ENCODE data around the gene GPRC6A.

GPRC6A gene

GRCh38 chr6:116745176-116745575 lies 83.7 kb downstream of the GPRC6A start:
- Histone ChIP-seq H2BK15ac (ENCODE audit: low read depth, poor library complexity, severe bottlenecking) (no peak overlapping the region), H2BK5ac (ENCODE audit: low read depth, low read length, poor library complexity, severe bottlenecking) (no peak overlapping the region), H3K4me1 (ENCODE audit: control insufficient read depth, insufficient read depth, low read depth, low read length) (no peaks in the 10 kb centered on the region), H3K18ac (ENCODE audit: low read depth in 1 of 2, low read length in 2 of 2) (no peak overlapping the region), H2AFZ (ENCODE audit: low read depth, low read length) (no peak overlapping the region), H3K9me3 (ENCODE audit: control insufficient read depth, low read length) (peaks cover 9% of the 10 kb centered on the region), H3K79me1 (replicated peaks; ENCODE audit: low read length, poor library complexity, severe bottlenecking) (no peaks in the 10 kb centered on the region), H3K36me3 (ENCODE audit: control insufficient read depth in 1 of 2, insufficient read depth in 2 of 2, low read depth in 1 of 2, low read length in 2 of 2) (no peaks in the 10 kb centered on the region), H3K27ac (ENCODE audit: low read length, poor library complexity, severe bottlenecking) (no peak overlapping the region), H3K4me2 (ENCODE audit: low read length, poor library complexity, severe bottlenecking) (no peak overlapping the region), H2BK12ac (ENCODE audit: low read length in 2 of 2) (no peak overlapping the region), H3K4ac (ENCODE audit: low read depth in 1 of 2, low read length in 2 of 2) (no peak overlapping the region), H3K14ac (ENCODE audit: low read length in 2 of 2) (no peak overlapping the region), H4K8ac (ENCODE audit: low read length) (no peak overlapping the region), H3K23ac (ENCODE audit: low read length in 2 of 2) (no peak overlapping the region), H3K27me3 (ENCODE audit: control insufficient read depth in 1 of 2, insufficient read depth in 1 of 2, low read length in 2 of 2) (no peaks in the 10 kb centered on the region), H3K4me3 (ENCODE audit: insufficient read depth in 1 of 2, low read depth in 1 of 2, low read length in 2 of 2) (no peak overlapping the region), H2AK5ac (ENCODE audit: low read length, severe bottlenecking) (no peak overlapping the region), H4K91ac (ENCODE audit: low read length) (no peak overlapping the region), H3K9ac (ENCODE audit: low read length) (no peak overlapping the region), H2BK120ac (ENCODE audit: low read depth, low read length) (no peak overlapping the region)
- 58% methylated on average over 3 of the region's 5 CpGs for WGBS
- no peak for DNase-seq
